Osteocyte (in vitro differentiated cells): ENCODE results near the gene POLE3. TPM values are rescaled to one million over a fixed set of nuclear protein-coding genes. Genes with fewer than 3 reads are reported as not detected.

Source experiments
- DNase-seq: peaks from one replicate; pipeline ENCODE4 v3.0.0; 2021; ENCODE audit warnings: mixed read lengths; ENCODE audit not compliant: unreplicated experiment; ENCODE audit errors: extremely low spot score
- H3K27ac Mint-ChIP-seq: one replicate; pipeline ENCODE4 v1.8.0; 2021; ENCODE audit warnings: mild to moderate bottlenecking, mixed read lengths; ENCODE audit not compliant: unreplicated experiment
- H3K27me3 Mint-ChIP-seq: one replicate; pipeline ENCODE4 v1.8.0; 2021; ENCODE audit warnings: mixed read lengths; ENCODE audit not compliant: unreplicated experiment
- H3K36me3 Mint-ChIP-seq: one replicate; pipeline ENCODE4 v1.8.0; 2021; ENCODE audit warnings: mixed read lengths; ENCODE audit not compliant: unreplicated experiment
- H3K4me1 Mint-ChIP-seq: one replicate; pipeline ENCODE4 v1.8.0; 2021; ENCODE audit warnings: mixed read lengths; ENCODE audit not compliant: unreplicated experiment
- H3K4me3 Mint-ChIP-seq: one replicate; pipeline ENCODE4 v1.8.0; 2021; ENCODE audit warnings: mild to moderate bottlenecking, moderate library complexity, mixed read lengths; ENCODE audit not compliant: unreplicated experiment
- H3K9me3 Mint-ChIP-seq: one replicate; pipeline ENCODE4 v1.8.0; 2021; ENCODE audit warnings: mixed read lengths; ENCODE audit not compliant: unreplicated experiment
- CTCF ChIP-seq: fragments of 200-600 bp; sonication (generic); IDR thresholded peaks from 2 replicates; pipeline ENCODE4 v1.5.0; 2021; ENCODE audit warnings: antibody characterized with exemption, mild to moderate bottlenecking, moderate library complexity
- total RNA-seq: library from RNA; stranded (reverse); gene quantifications from 2 replicates; pipeline ENCODE4 v1.2.1, GENCODE V29; 2021

Gene POLE3
- total RNA-seq, 1 donor from 2014 or later: 35.5 TPM

- Mint-ChIP-seq H3K27ac (no peak overlapping the region), H3K9me3 (no peaks in the 10 kb centered on the region), H3K27me3 (peaks cover 5% of the 10 kb centered on the region), H3K36me3 (no peaks in the 10 kb centered on the region), H3K4me3 (no peak overlapping the region), H3K4me1 (peaks cover 7% of the 10 kb centered on the region)
- no peak for TF ChIP-seq CTCF
- no peak for DNase-seq
Measured at GRCh38 chr9:113363336-113363735, 47.1 kb downstream of the POLE3 start.

DNA sequence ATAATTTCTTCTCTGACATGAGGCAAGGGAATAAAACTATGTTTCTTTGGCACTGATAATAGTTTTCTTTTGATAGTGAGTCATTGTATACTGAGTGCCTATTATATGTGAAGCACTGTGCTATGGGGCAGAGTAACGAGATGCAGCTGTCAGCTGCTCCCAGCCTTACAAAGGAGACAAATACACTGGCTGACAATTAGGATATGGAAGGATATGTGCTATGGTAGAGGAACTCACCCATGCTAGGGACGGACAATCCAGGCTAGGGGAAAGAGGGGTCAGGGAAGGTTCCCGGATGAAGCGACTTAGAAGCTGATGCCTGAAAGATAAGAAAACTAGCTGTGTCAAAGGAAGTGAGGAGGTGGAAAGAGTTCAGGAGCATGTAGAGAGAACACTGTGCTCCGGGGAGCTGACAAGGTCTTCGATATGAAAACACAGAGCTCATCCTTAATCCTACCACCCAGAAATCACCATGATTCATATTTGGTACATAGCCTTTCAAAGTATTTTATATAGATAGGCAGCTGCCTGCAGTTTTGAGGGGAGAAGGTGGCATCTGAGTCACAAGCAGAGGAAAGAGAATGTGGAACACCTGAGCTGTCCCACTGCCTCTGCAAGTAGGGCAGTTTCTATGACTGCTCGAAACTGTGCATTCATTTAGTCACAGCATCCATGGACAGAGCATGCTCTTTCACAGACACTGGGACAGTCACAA is 49.0 kb downstream of the POLE3 start:
- Mint-ChIP-seq H3K36me3 (no peaks in the 10 kb centered on the region), H3K27ac (no peak overlapping the region), H3K9me3 (no peaks in the 10 kb centered on the region), H3K27me3 (peaks cover 11% of the 10 kb centered on the region), H3K4me1 (peaks cover 10% of the 10 kb centered on the region), H3K4me3 (no peak overlapping the region)
- TF ChIP-seq CTCF: no peak
- no peak for DNase-seq

DNA sequence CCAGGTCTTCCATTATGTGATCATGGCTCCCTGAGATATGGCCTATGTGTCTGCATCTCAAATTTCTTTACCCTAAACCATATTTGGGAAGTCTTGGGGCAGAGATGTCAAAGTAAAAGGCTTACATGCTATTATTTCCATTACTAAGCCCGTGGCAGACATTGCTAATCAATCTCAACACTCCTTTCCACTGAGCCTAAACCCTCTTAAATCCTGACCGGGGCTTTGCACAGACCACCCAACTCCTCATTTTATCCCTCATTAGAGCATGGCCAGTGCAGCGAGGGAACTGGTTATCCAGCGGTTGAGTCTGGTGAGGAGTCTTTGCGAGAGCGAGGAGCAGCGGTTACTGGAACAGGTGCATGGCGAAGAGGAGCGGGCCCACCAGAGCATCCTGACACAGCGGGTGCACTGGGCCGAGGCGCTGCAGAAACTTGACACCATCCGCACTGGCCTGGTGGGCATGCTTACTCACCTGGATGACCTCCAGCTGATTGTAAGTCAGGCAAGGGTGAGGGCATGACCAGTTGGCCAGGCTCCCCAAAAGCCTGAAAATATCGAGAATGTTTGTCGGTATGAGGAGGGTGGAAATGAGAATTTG is 50.1 kb downstream of the POLE3 start:
- no peak for TF ChIP-seq CTCF
- Mint-ChIP-seq H3K27me3 (peaks cover 21% of the 10 kb centered on the region), H3K4me1 (peaks cover 10% of the 10 kb centered on the region), H3K9me3 (no peaks in the 10 kb centered on the region), H3K36me3 (no peaks in the 10 kb centered on the region), H3K27ac (no peak overlapping the region), H3K4me3 (no peak overlapping the region)
- DNase-seq: no peak

- peaks cover 31% of the 10 kb centered on the region for H3K27me3 Mint-ChIP-seq
- no peaks in the 10 kb centered on the region for H3K9me3 Mint-ChIP-seq
- no peaks in the 10 kb centered on the region for H3K36me3 Mint-ChIP-seq
- H3K4me3 Mint-ChIP-seq: no peak overlapping the region
- no peak for TF ChIP-seq CTCF
- H3K27ac Mint-ChIP-seq: no peak overlapping the region
- DNase-seq: no peak
- peaks cover 10% of the 10 kb centered on the region for H3K4me1 Mint-ChIP-seq
Measured at GRCh38 chr9:113359385-113359784, 51.1 kb downstream of the POLE3 start.

Other genes with a start within 250 kb of the POLE3 start
- 30.8 and 31.9 TPM in 2 replicates for gene FKBP15, start 189.4 kb downstream of the POLE3 start, total RNA-seq
- 22.1 and 22.4 TPM in 2 replicates for gene SLC31A1, start 189.1 kb downstream of the POLE3 start, total RNA-seq
- gene CDC26, start 135.1 kb downstream of the POLE3 start, total RNA-seq: 26.3 and 28.2 TPM in 2 replicates
- gene PRPF4, start 135.0 kb downstream of the POLE3 start, total RNA-seq: 21.0 and 22.0 TPM in 2 replicates
- gene RNF183, start 107.3 kb downstream of the POLE3 start, total RNA-seq: not detected in 2 replicates
- 2.2 and 3.4 TPM in 2 replicates for gene WDR31, start 70.4 kb downstream of the POLE3 start, total RNA-seq
- not detected in 2 replicates for gene BSPRY, start 61.1 kb downstream of the POLE3 start, total RNA-seq
- gene HDHD3, start 33.7 kb downstream of the POLE3 start, total RNA-seq: 12.2 and 12.7 TPM in 2 replicates
- 26.2 and 27.4 TPM in 2 replicates for gene ALAD, start 9.4 kb downstream of the POLE3 start, total RNA-seq
- 0.43 and 0.55 TPM in 2 replicates for gene C9orf43, start 72 bp upstream of the POLE3 start, total RNA-seq
- 53.8 and 67.8 TPM in 2 replicates for gene RGS3, start 53.1 kb upstream of the POLE3 start, total RNA-seq